DND-41 (cell line): ENCODE measurements around the gene SENP1.

Source experiments
- ATAC-seq: fragments of 200-7000 bp; cut with Tn5 transposase; 3 replicates; pipeline ENCODE4 v1.9.1; 2021; ENCODE audit warnings: low read depth; ENCODE audit not compliant: insufficient read depth
- DNase-seq: peaks from one replicate; pipeline ENCODE4 v3.0.0-alpha.2; 2020
- H2AFZ ChIP-seq: 2 replicates; pipeline ENCODE4 v1.6.0; 2012; ENCODE audit warnings: low read depth, low read length
- H3K27ac ChIP-seq: 2 replicates; pipeline ENCODE4 v1.5.1; 2012; ENCODE audit warnings: low read length, inconsistent platforms
- H3K27me3 ChIP-seq: fragments of 200-600 bp; sonication (generic); 2 replicates; pipeline ENCODE4 v1.6.0; 2012; ENCODE audit warnings: low read length, mild to moderate bottlenecking, inconsistent platforms; ENCODE audit not compliant: insufficient read depth, poor library complexity
- H3K36me3 ChIP-seq: 2 replicates; pipeline ENCODE4 v1.5.1; 2012; ENCODE audit warnings: low read length, inconsistent platforms; ENCODE audit not compliant: insufficient read depth
- H3K4me1 ChIP-seq: 2 replicates; pipeline ENCODE4 v1.5.1; 2012; ENCODE audit warnings: mild to moderate bottlenecking, low read length; ENCODE audit not compliant: insufficient read depth
- H3K4me2 ChIP-seq: 2 replicates; pipeline ENCODE4 v1.6.0; 2012; ENCODE audit warnings: mild to moderate bottlenecking, moderate library complexity, low read length, inconsistent platforms; ENCODE audit not compliant: insufficient read depth
- H3K4me3 ChIP-seq, 2 experiments: fragments of 200-600 bp in 1 of 2; shearing (Covaris generic) in 1 of 2; 2 replicates each; pipeline ENCODE4 v1.5.1; 2012 to 2016; ENCODE audit warnings: inconsistent platforms in 2 of 2, low read length in 2 of 2, mild to moderate bottlenecking in 2 of 2, low read depth in 1 of 2, moderate library complexity in 1 of 2
- H3K79me2 ChIP-seq: 2 replicates; pipeline ENCODE4 v1.6.0; 2012; ENCODE audit warnings: low read length, inconsistent platforms; ENCODE audit not compliant: insufficient read depth
- H3K9ac ChIP-seq: 2 replicates; pipeline ENCODE4 v1.6.0; 2012; ENCODE audit warnings: low read depth, mild to moderate bottlenecking, inconsistent platforms, low read length, moderate library complexity
- H3K9me3 ChIP-seq: 2 replicates; pipeline ENCODE4 v1.5.1; 2012; ENCODE audit warnings: low read length, moderate library complexity, mild to moderate bottlenecking, inconsistent platforms; ENCODE audit not compliant: insufficient read depth, severe bottlenecking
- H4K20me1 ChIP-seq: 2 replicates; pipeline ENCODE4 v1.6.0; 2012; ENCODE audit warnings: low read length; ENCODE audit not compliant: insufficient read depth
- CTCF ChIP-seq: IDR thresholded peaks from 2 replicates; pipeline ENCODE4 v1.5.1; 2012; ENCODE audit warnings: borderline replicate concordance, low read length, moderate library complexity, mild to moderate bottlenecking; ENCODE audit not compliant: poor library complexity, severe bottlenecking; ENCODE audit errors: extremely low read depth
- EZH2 ChIP-seq: IDR thresholded peaks from 3 replicates; pipeline ENCODE4 v1.6.1; 2012; ENCODE audit warnings: borderline replicate concordance, low read depth, mild to moderate bottlenecking, moderate library complexity, low read length, inconsistent platforms; ENCODE audit not compliant: severe bottlenecking

SENP1 gene

DNA sequence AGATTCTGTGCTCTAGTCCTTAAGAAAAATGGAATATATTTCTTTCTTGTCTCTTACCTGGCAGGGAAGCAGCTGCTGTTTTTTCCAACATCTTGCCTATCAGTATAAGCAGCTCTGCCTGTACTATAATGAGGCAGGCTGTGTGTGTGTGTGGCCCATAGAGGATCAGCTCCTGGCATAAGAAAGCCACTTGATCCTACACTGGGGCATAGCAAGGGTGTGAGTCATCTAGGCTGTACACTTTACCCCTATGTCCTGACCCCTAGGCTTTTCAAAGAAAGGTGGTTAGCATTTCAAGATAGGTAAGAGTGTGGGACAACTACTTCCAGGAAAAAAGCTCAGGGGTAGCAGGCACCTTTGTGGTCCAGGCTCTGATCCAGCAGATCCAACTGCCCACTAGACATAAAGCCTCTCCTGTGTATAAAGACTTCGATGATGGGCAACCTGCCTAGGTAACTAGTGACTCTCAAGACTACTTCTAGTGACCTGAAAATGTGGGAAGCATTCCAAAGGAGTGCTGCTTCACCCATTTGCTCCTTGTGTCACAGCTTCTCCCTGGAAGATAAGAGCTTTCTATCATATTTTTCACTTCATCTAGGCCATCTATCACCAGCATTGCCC, 4.9 kb upstream of the SENP1 start:
- no peak overlapping the region for H2AFZ ChIP-seq
- no peaks in the 10 kb centered on the region for H3K27me3 ChIP-seq
- H4K20me1 ChIP-seq, result no peaks in the 10 kb centered on the region
- no peaks in the 10 kb centered on the region for H3K36me3 ChIP-seq
- ATAC-seq, result no peak
- H3K4me1 ChIP-seq, result peaks cover 12% of the 10 kb centered on the region
- H3K79me2 ChIP-seq, result peaks cover 7% of the 10 kb centered on the region
- TF ChIP-seq CTCF (no peak), EZH2 (no peak)
- no peak overlapping the region for H3K4me3 ChIP-seq
- no peak overlapping the region for H3K27ac ChIP-seq
- no peak for DNase-seq
- H3K9me3 ChIP-seq, result no peaks in the 10 kb centered on the region
- H3K4me2 ChIP-seq, result no peak overlapping the region
- H3K9ac ChIP-seq, result no peak overlapping the region

DNA sequence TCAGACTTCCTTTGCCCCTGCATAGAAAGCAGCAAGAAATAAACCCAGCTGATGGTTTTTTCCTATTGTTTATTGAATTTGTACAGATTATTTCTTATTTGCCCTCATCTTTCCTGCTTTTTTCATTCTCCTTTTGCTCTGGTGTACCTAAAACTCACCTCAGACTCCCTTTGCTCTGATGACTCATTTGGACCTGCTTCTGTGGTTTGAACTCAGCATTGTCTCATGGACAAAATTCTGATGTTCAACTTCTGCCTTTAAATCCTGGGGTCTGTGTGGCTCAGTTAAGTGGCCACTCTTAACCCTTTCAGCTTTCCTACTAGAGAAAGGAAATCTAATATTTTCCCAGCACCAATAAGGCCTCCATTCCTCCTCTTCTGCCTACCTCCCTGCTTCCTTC, 3.5 kb upstream of the SENP1 start:
- TF ChIP-seq CTCF (no peak), EZH2 (no peak)

GRCh38 chr12:48106681-48107613, 1.1 kb upstream of the SENP1 start:
- 0 out of 2 replicates have a peak, but pooled peaks cover 3% of the 10 kb centered on the region for H4K20me1 ChIP-seq

More for the DNA sequence above, 3.5 kb upstream of the SENP1 start:
- peaks cover 19% of the 10 kb centered on the region for H3K4me1 ChIP-seq
- H2AFZ ChIP-seq, result no peak overlapping the region
- 0 out of 2 replicates have a peak, but pooled peaks cover 2% of the 10 kb centered on the region for H4K20me1 ChIP-seq
- no peaks in the 10 kb centered on the region; the same call in 1 of the 2 replicates for H3K36me3 ChIP-seq
- no peak overlapping the region for H3K4me3 ChIP-seq
- ATAC-seq, result no peak
- H3K79me2 ChIP-seq, result peaks cover 21% of the 10 kb centered on the region
- H3K4me2 ChIP-seq, result no peak overlapping the region
- no peak overlapping the region for H3K27ac ChIP-seq
- H3K9ac ChIP-seq, result no peak overlapping the region
- H3K27me3 ChIP-seq, result no peaks in the 10 kb centered on the region
- no peaks in the 10 kb centered on the region for H3K9me3 ChIP-seq
- DNase-seq, result no peak

More at GRCh38 chr12:48106681-48107613, 1.1 kb upstream of the SENP1 start:
- peak overlapping the region; percentile 78 to 90; a peak in 3 of 4 replicates for H3K4me3 ChIP-seq
- H2AFZ ChIP-seq, result peak overlapping the region; percentile 96
- H3K4me2 ChIP-seq, result peak overlapping the region; percentile 86
- H3K4me1 ChIP-seq, result peaks cover 38% of the 10 kb centered on the region
- no peak for ATAC-seq
- TF ChIP-seq CTCF (no peak), EZH2 (no peak)
- peak overlapping the region; percentile 84 for H3K9ac ChIP-seq
- peaks cover 45% of the 10 kb centered on the region for H3K79me2 ChIP-seq
- no peak for DNase-seq
- no peaks in the 10 kb centered on the region; the same call in 1 of the 2 replicates for H3K36me3 ChIP-seq
- H3K27me3 ChIP-seq, result no peaks in the 10 kb centered on the region
- H3K27ac ChIP-seq, result peak overlapping the region; percentile 94
- H3K9me3 ChIP-seq, result no peaks in the 10 kb centered on the region
